ES-I3 (cell line): Measurements from ENCODE around the gene ZNF195.
"Not testable (repeated sequence)": the region's sequence is repeated elsewhere in the genome, so short reads cannot be mapped to it uniquely, and the experiment has no call there.

Experiments
- H3K36me3 ChIP-seq: 2 replicates; pipeline ENCODE4 v1.6.1; 2013; ENCODE audit warnings: mild to moderate bottlenecking, low read length, control low read depth, moderate library complexity; ENCODE audit not compliant: insufficient read depth
- H3K4me1 ChIP-seq: 2 replicates; pipeline ENCODE4 v1.6.1; 2013; ENCODE audit warnings: mild to moderate bottlenecking, control low read depth, low read length; ENCODE audit not compliant: insufficient read depth
- H3K9ac ChIP-seq: 2 replicates; pipeline ENCODE4 v1.6.1; 2013; ENCODE audit warnings: low read depth, mild to moderate bottlenecking, low read length, moderate library complexity
- H3K9me3 ChIP-seq: 2 replicates; pipeline ENCODE4 v1.6.1; 2013; ENCODE audit warnings: mild to moderate bottlenecking, low read length, moderate library complexity; ENCODE audit not compliant: control insufficient read depth, insufficient read depth

Gene ZNF195

GRCh38 chr11:3347127-3347526 is 31.8 kb downstream of the ZNF195 start:
- Histone ChIP-seq H3K36me3 (no peaks in the 10 kb centered on the region; the same call in 1 of the 2 replicates), H3K9me3 (0 out of 2 replicates have a peak, but pooled peaks cover 2% of the 10 kb centered on the region), H3K4me1 (0 out of 2 replicates have a peak, but pooled peaks cover 4% of the 10 kb centered on the region), H3K9ac (no peak overlapping the region)

GRCh38 chr11:3346587-3346986 is 32.4 kb downstream of the ZNF195 start:
- Histone ChIP-seq H3K36me3 (no peaks in the 10 kb centered on the region; the same call in 1 of the 2 replicates), H3K4me1 (0 out of 2 replicates have a peak, but pooled peaks cover 4% of the 10 kb centered on the region), H3K9me3 (0 out of 2 replicates have a peak, but pooled peaks cover 2% of the 10 kb centered on the region), H3K9ac (no peak overlapping the region)

- H3K4me1 ChIP-seq = 0 out of 2 replicates have a peak, but pooled peaks cover 4% of the 10 kb centered on the region
- H3K36me3 ChIP-seq = no peaks in the 10 kb centered on the region; the same call in 1 of the 2 replicates
- H3K9ac ChIP-seq = no peak overlapping the region
- H3K9me3 ChIP-seq = 0 out of 2 replicates have a peak, but pooled peaks cover 2% of the 10 kb centered on the region
Measured at GRCh38 chr11:3345736-3346135, 33.2 kb downstream of the ZNF195 start.

GRCh38 chr11:3344327-3345174 is 34.4 kb downstream of the ZNF195 start:
- Histone ChIP-seq H3K9ac (no peak overlapping the region), H3K4me1 (0 out of 2 replicates have a peak, but pooled peaks cover 4% of the 10 kb centered on the region), H3K36me3 (no peaks in the 10 kb centered on the region; the same call in 1 of the 2 replicates), H3K9me3 (0 out of 2 replicates have a peak, but pooled peaks cover 2% of the 10 kb centered on the region)

- 0 out of 2 replicates have a peak, but pooled peaks cover 4% of the 10 kb centered on the region for H3K4me1 ChIP-seq
- H3K9ac ChIP-seq = no peak overlapping the region
- no peaks in the 10 kb centered on the region; the same call in 1 of the 2 replicates for H3K36me3 ChIP-seq
- H3K9me3 ChIP-seq = 0 out of 2 replicates have a peak, but pooled peaks cover 2% of the 10 kb centered on the region
Measured at GRCh38 chr11:3342709-3343108, 36.2 kb downstream of the ZNF195 start.

GRCh38 chr11:3341298-3341697 is 37.6 kb downstream of the ZNF195 start:
- Histone ChIP-seq H3K9ac (no peak overlapping the region), H3K9me3 (no peaks in the 10 kb centered on the region), H3K36me3 (no peaks in the 10 kb centered on the region), H3K4me1 (0 out of 2 replicates have a peak, but pooled peaks cover 4% of the 10 kb centered on the region)

GRCh38 chr11:3340025-3340424 is 38.9 kb downstream of the ZNF195 start:
- H3K9me3 ChIP-seq = no peaks in the 10 kb centered on the region
- H3K4me1 ChIP-seq = no peaks in the 10 kb centered on the region
- no peak overlapping the region for H3K9ac ChIP-seq
- H3K36me3 ChIP-seq = no peaks in the 10 kb centered on the region

- Histone ChIP-seq H3K4me1 (no peaks in the 10 kb centered on the region), H3K36me3 (no peaks in the 10 kb centered on the region), H3K9ac (no peak overlapping the region), H3K9me3 (no peaks in the 10 kb centered on the region)
Measured at GRCh38 chr11:3339340-3339624, 39.7 kb downstream of the ZNF195 start.

- no peaks in the 10 kb centered on the region for H3K36me3 ChIP-seq
- no peak overlapping the region for H3K9ac ChIP-seq
Measured at GRCh38 chr11:3338569-3339339, 40.2 kb downstream of the ZNF195 start.

GRCh38 chr11:3336420-3336819 is 42.5 kb downstream of the ZNF195 start:
- H3K4me1 ChIP-seq, H3K36me3 ChIP-seq, H3K9ac ChIP-seq, H3K9me3 ChIP-seq: not testable (repeated sequence)

More at GRCh38 chr11:3338569-3339339, 40.2 kb downstream of the ZNF195 start:
- Histone ChIP-seq H3K4me1 (no peaks in the 10 kb centered on the region), H3K9me3 (no peaks in the 10 kb centered on the region)

- not testable (repeated sequence) for H3K4me1 ChIP-seq, H3K9ac ChIP-seq, H3K9me3 ChIP-seq, H3K36me3 ChIP-seq
Measured at GRCh38 chr11:3333157-3333556, 45.8 kb downstream of the ZNF195 start.

- H3K9ac ChIP-seq, H3K36me3 ChIP-seq, H3K4me1 ChIP-seq, H3K9me3 ChIP-seq: not testable (repeated sequence)
Measured at GRCh38 chr11:3331078-3331477, 47.9 kb downstream of the ZNF195 start.

GRCh38 chr11:3330064-3330463 is 48.9 kb downstream of the ZNF195 start:
- not testable (repeated sequence) for H3K36me3 ChIP-seq, H3K4me1 ChIP-seq, H3K9me3 ChIP-seq, H3K9ac ChIP-seq

- H3K36me3 ChIP-seq, H3K4me1 ChIP-seq, H3K9me3 ChIP-seq, H3K9ac ChIP-seq: not testable (repeated sequence)
Measured at GRCh38 chr11:3328503-3328902, 50.4 kb downstream of the ZNF195 start.

GRCh38 chr11:3326450-3326849 is 52.5 kb downstream of the ZNF195 start:
- not testable (repeated sequence) for H3K36me3 ChIP-seq, H3K9ac ChIP-seq, H3K9me3 ChIP-seq, H3K4me1 ChIP-seq
